IMR-90 (cell line): ENCODE measurements around the gene ARTN. TPM values are rescaled to one million over a fixed set of nuclear protein-coding genes. Genes with fewer than 3 reads are reported as not detected.

Source experiments
- ATAC-seq: fragments of 200-7000 bp; cut with Tn5 transposase; 2 replicates; pipeline ENCODE4 v1.9.1; 2020; ENCODE audit warnings: low read depth, mild to moderate bottlenecking, moderate library complexity
- BruUV-seq: library from RNA; stranded (reverse); fragments of 400-500 nt; replicated peaks from 2 replicates; lab custom pipeline; 2021; lab: Mats Ljungman, UMichigan
- CTCF ChIA-PET: fragments of 300-600 bp; formaldehyde crosslinking; extraction: SDS; loops from one replicate; lab custom pipeline; 2021; ENCODE audit warnings: antibody characterized with exemption; lab: Yijun Ruan, JAX
- POLR2A ChIA-PET: fragments of 300-600 bp; sonication (Branson Sonifier 250); formaldehyde crosslinking; loops from one replicate; lab custom pipeline; 2022; ENCODE audit warnings: antibody characterized with exemption; ENCODE audit not compliant: unreplicated experiment; lab: Charles Lee
- DNase-seq: peaks from one replicate; pipeline ENCODE4 v3.0.0; 2013
- H2AFZ ChIP-seq: replicated peaks from 2 replicates; pipeline ENCODE3; 2013; ENCODE audit warnings: low read length, mild to moderate bottlenecking; ENCODE audit not compliant: poor library complexity
- H2AK5ac ChIP-seq: 2 replicates; pipeline ENCODE4 v1.6.1; 2013; ENCODE audit warnings: low read depth, low read length, inconsistent platforms
- H2AK9ac ChIP-seq: replicated peaks from 2 replicates; pipeline ENCODE3; 2013; ENCODE audit warnings: mild to moderate bottlenecking, low read depth, low read length, moderate library complexity; ENCODE audit not compliant: poor library complexity
- H2BK120ac ChIP-seq: 2 replicates; pipeline ENCODE4 v1.6.1; 2013; ENCODE audit warnings: low read depth, low read length, inconsistent platforms
- H2BK15ac ChIP-seq: 3 replicates; pipeline ENCODE4 v1.6.1; 2013; ENCODE audit warnings: low read depth, low read length, inconsistent platforms
- H2BK20ac ChIP-seq: 2 replicates; pipeline ENCODE4 v1.6.1; 2013; ENCODE audit warnings: low read depth, mild to moderate bottlenecking, inconsistent platforms, low read length, moderate library complexity
- H2BK5ac ChIP-seq: 2 replicates; pipeline ENCODE4 v1.6.1; 2013; ENCODE audit warnings: mild to moderate bottlenecking, low read depth, low read length, inconsistent platforms; ENCODE audit not compliant: poor library complexity, severe bottlenecking
- H3K14ac ChIP-seq: replicated peaks from 2 replicates; pipeline ENCODE4 v1.6.1; 2013; ENCODE audit warnings: low read depth, low read length, inconsistent platforms
- H3K18ac ChIP-seq: 2 replicates; pipeline ENCODE4 v1.6.1; 2013; ENCODE audit warnings: low read depth, low read length, control low read depth
- H3K23ac ChIP-seq: 2 replicates; pipeline ENCODE4 v1.6.1; 2013; ENCODE audit warnings: low read depth, low read length, inconsistent platforms
- H3K27ac ChIP-seq: 2 replicates; pipeline ENCODE4 v1.5.1; 2013; ENCODE audit warnings: mild to moderate bottlenecking, control low read depth, low read length; ENCODE audit not compliant: insufficient read depth
- H3K27me3 ChIP-seq: 2 replicates; pipeline ENCODE4 v1.6.1; 2013; ENCODE audit warnings: low read length; ENCODE audit not compliant: control insufficient read depth, insufficient read depth
- H3K36me3 ChIP-seq: 2 replicates; pipeline ENCODE4 v1.6.1; 2013; ENCODE audit warnings: low read length, mixed read lengths; ENCODE audit not compliant: control insufficient read depth, insufficient read depth
- H3K4ac ChIP-seq: 2 replicates; pipeline ENCODE4 v1.6.1; 2013; ENCODE audit warnings: low read depth, low read length, inconsistent platforms
- H3K4me1 ChIP-seq: 2 replicates; pipeline ENCODE4 v1.6.1; 2013; ENCODE audit warnings: low read length, mixed read lengths; ENCODE audit not compliant: control insufficient read depth, insufficient read depth
- H3K4me2 ChIP-seq: 2 replicates; pipeline ENCODE4 v1.6.1; 2013; ENCODE audit warnings: low read depth, mild to moderate bottlenecking, control low read depth, low read length, moderate library complexity
- H3K4me3 ChIP-seq: 2 replicates; pipeline ENCODE4 v1.5.1; 2013; ENCODE audit warnings: low read depth, mild to moderate bottlenecking, control low read depth, low read length, moderate library complexity; ENCODE audit not compliant: insufficient read depth
- H3K56ac ChIP-seq: 2 replicates; pipeline ENCODE4 v1.6.1; 2013; ENCODE audit warnings: low read length, inconsistent platforms; ENCODE audit not compliant: insufficient read depth; ENCODE audit errors: extremely low read depth
- H3K79me1 ChIP-seq, 2 experiments: 2 replicates each; pipeline ENCODE4 v1.6.1; 2013; ENCODE audit warnings: low read length in 2 of 2, inconsistent platforms in 1 of 2, low read depth in 1 of 2
- H3K9ac ChIP-seq: 2 replicates; pipeline ENCODE4 v1.6.1; 2013; ENCODE audit warnings: low read depth, low read length, control low read depth
- H3K9me1 ChIP-seq: 2 replicates; pipeline ENCODE4 v1.6.1; 2013; ENCODE audit warnings: low read length, inconsistent platforms; ENCODE audit not compliant: insufficient read depth
- H3K9me3 ChIP-seq: 2 replicates; pipeline ENCODE4 v1.6.1; 2013; ENCODE audit warnings: low read length; ENCODE audit not compliant: control insufficient read depth, insufficient read depth
- H4K20me1 ChIP-seq: 2 replicates; pipeline ENCODE4 v1.6.1; 2013; ENCODE audit warnings: low read length, inconsistent platforms; ENCODE audit not compliant: insufficient read depth
- H4K5ac ChIP-seq: 2 replicates; pipeline ENCODE4 v1.6.1; 2013; ENCODE audit warnings: mild to moderate bottlenecking, low read depth, low read length, control low read depth
- H4K8ac ChIP-seq, 2 experiments: 2 replicates each; pipeline ENCODE4 v1.6.1; 2013; ENCODE audit warnings: low read depth in 2 of 2, low read length in 2 of 2, control low read depth in 1 of 2, inconsistent platforms in 1 of 2
- H4K91ac ChIP-seq: 2 replicates; pipeline ENCODE4 v1.6.1; 2013; ENCODE audit warnings: low read depth, low read length, inconsistent platforms; ENCODE audit not compliant: insufficient read depth
- CEBPB ChIP-seq: IDR thresholded peaks from 2 replicates; pipeline ENCODE4 v1.6.1; 2012; ENCODE audit warnings: low read depth, low read length, improper control_type of control experiment
- CTCF ChIP-seq: conservative IDR thresholded peaks from 2 replicates; pipeline ENCODE4 v1.5.1; 2012; ENCODE audit warnings: mild to moderate bottlenecking, low read depth, low read length, improper control_type of control experiment
- NFE2L2 ChIP-seq: fragments of 150-350 bp; IDR thresholded peaks from 2 replicates; pipeline ENCODE4 v1.6.1; 2016; ENCODE audit warnings: low read depth, mild to moderate bottlenecking, low read length
- POLR2A ChIP-seq: IDR thresholded peaks from 2 replicates; pipeline ENCODE4 v1.6.1; 2012; ENCODE audit warnings: mild to moderate bottlenecking, low read depth, low read length
- RAD21 ChIP-seq: IDR thresholded peaks from 2 replicates; pipeline ENCODE4 v1.6.1; 2012; ENCODE audit warnings: low read length, improper control_type of control experiment
- RCOR1 ChIP-seq: IDR thresholded peaks from 2 replicates; pipeline ENCODE4 v1.6.1; 2012; ENCODE audit warnings: mild to moderate bottlenecking, low read length, improper control_type of control experiment; ENCODE audit not compliant: insufficient replicate concordance
- SMC3 ChIP-seq: fragments of 150-350 bp; IDR thresholded peaks from 2 replicates; pipeline ENCODE4 v1.6.1; 2016; ENCODE audit warnings: low read depth, mild to moderate bottlenecking, antibody characterized with exemption, low read length, moderate library complexity
- WGBS, 2 experiments: methylation state at CpG; one replicate each; pipeline versions ENCODE4 v1.1.5 to v1.1.7; 2013; ENCODE audit warnings: missing lambda C conversion rate in 2 of 2; ENCODE audit not compliant: insufficient read length in 1 of 2; ENCODE audit errors: extremely low coverage in 2 of 2; 5-methylcytosine and 5-hydroxymethylcytosine counted together
- dilution Hi-C: fragments of 300-500 bp; cut with HindIII; formaldehyde crosslinking; loops from one replicate; pipeline ENCODE4 v1.14.3; 2018; ENCODE audit warnings: low sequenced_read_pairs; ENCODE audit not compliant: unreplicated experiment
- in situ Hi-C: fragments of 300-500 bp; cut with MboI; formaldehyde crosslinking; loops from 3 replicates; pipeline ENCODE4 v1.14.3; 2019; ENCODE audit warnings: low sequenced_read_pairs, inconsistent platforms, mixed read lengths
- intact Hi-C: fragments of 100-400 bp; cut with micrococcal nuclease; formaldehyde crosslinking; loops from 2 replicates; pipeline ENCODE4 v1.10.0; 2022
- polyA plus RNA-seq, 3 experiments: library from polyadenylated mRNA; depleted of rRNA; stranded (reverse); fragments of >200 nt; gene quantifications; 2 replicates each; pipeline ENCODE4 v1.2.3, GENCODE V29; 2012; ENCODE audit warnings: low replicate concordance in 1 of 3
- total RNA-seq: library from RNA; depleted of rRNA; stranded (reverse); fragments of >200 nt; gene quantifications from 2 replicates; pipeline ENCODE4 v1.2.3, GENCODE V29; 2012

The ARTN gene
- total and polyA plus RNA-seq, 2 of the 4 experiments (the other 2 are of a cell fraction), result 0.29 TPM; not detected in 1

GRCh38 chr1:43944860-43945259 is 11.3 kb downstream of the ARTN start:
- no peak overlapping the region for H2AFZ ChIP-seq
- no peak overlapping the region for H2BK120ac ChIP-seq
- peaks cover 3% of the 10 kb centered on the region for H3K36me3 ChIP-seq
- no TSS peak for BruUV-seq
- H4K5ac ChIP-seq, result no peak overlapping the region
- H3K27ac ChIP-seq, result no peak overlapping the region
- H2BK15ac ChIP-seq, result no peak overlapping the region
- in situ Hi-C loops (no loop called here), intact Hi-C loops (no loop called here), dilution Hi-C loops (no loop called here)
- no peak overlapping the region for H3K14ac ChIP-seq
- H3K23ac ChIP-seq, result no peak overlapping the region
- no peak overlapping the region for H2AK9ac ChIP-seq
- no peak overlapping the region for H3K4ac ChIP-seq
- H4K91ac ChIP-seq, result no peak overlapping the region
- DNase-seq (no peak), ATAC-seq (no peak)
- H4K8ac ChIP-seq, result no peak overlapping the region
- CTCF ChIA-PET, result no interaction called here
- no peak overlapping the region for H3K56ac ChIP-seq
- H4K20me1 ChIP-seq, result no peaks in the 10 kb centered on the region
- H3K4me3 ChIP-seq, result no peak overlapping the region
- TF ChIP-seq SMC3 (no peak), NFE2L2 (no peak), CEBPB (no peak), CTCF (no peak), POLR2A (no peak), RAD21 (no peak), RCOR1 (no peak)
- H2AK5ac ChIP-seq, result no peak overlapping the region
- H3K79me1 ChIP-seq, result peaks cover 9 to 31% of the 10 kb centered on the region in 2 experiments; a peak in 3 of 4 replicates
- H3K27me3 ChIP-seq, result no peaks in the 10 kb centered on the region
- no peak overlapping the region for H3K9ac ChIP-seq
- no peak overlapping the region for H3K18ac ChIP-seq
- 100% methylated on average over 1 of the region's 1 CpG; no CpG with 5 or more reads in 1 of the 2 experiments for WGBS, 2 experiments
- H3K4me2 ChIP-seq, result no peak overlapping the region
- H2BK20ac ChIP-seq, result no peak overlapping the region
- no peak overlapping the region for H2BK5ac ChIP-seq
- peaks cover 15% of the 10 kb centered on the region for H3K4me1 ChIP-seq
- POLR2A ChIA-PET, result no interaction called here
- H3K9me3 ChIP-seq, result no peaks in the 10 kb centered on the region
- H3K9me1 ChIP-seq, result peaks cover 14% of the 10 kb centered on the region
